Type B pancreatic cell (in vitro differentiated cells): ENCODE results near the gene BABAM1. TPM values are rescaled to one million over a fixed set of nuclear protein-coding genes. Genes with fewer than 3 reads are reported as not detected.

Source experiments
- DNase-seq: peaks from one replicate; pipeline ENCODE4 v3.0.0; 2021; ENCODE audit warnings: mixed read lengths; ENCODE audit not compliant: unreplicated experiment; ENCODE audit errors: extremely low spot score
- H3K27ac Mint-ChIP-seq: 2 replicates; pipeline ENCODE4 v1.8.0; 2021; ENCODE audit warnings: mild to moderate bottlenecking, mixed read lengths
- H3K27me3 Mint-ChIP-seq: 2 replicates; pipeline ENCODE4 v1.8.0; 2021; ENCODE audit warnings: mixed read lengths
- H3K36me3 Mint-ChIP-seq: 2 replicates; pipeline ENCODE4 v1.8.0; 2021; ENCODE audit warnings: mixed read lengths
- H3K4me1 Mint-ChIP-seq: one replicate; pipeline ENCODE4 v1.8.0; 2021; ENCODE audit warnings: mixed read lengths; ENCODE audit not compliant: unreplicated experiment
- H3K4me3 Mint-ChIP-seq: 2 replicates; pipeline ENCODE4 v1.8.0; 2021; ENCODE audit warnings: mild to moderate bottlenecking, mixed read lengths
- H3K9me3 Mint-ChIP-seq: 2 replicates; pipeline ENCODE4 v1.8.0; 2021; ENCODE audit warnings: mixed read lengths
- total RNA-seq: library from RNA; stranded (reverse); gene quantifications from 2 replicates; pipeline ENCODE4 v1.2.1, GENCODE V29; 2021; ENCODE audit warnings: low replicate concordance
- TF ChIP-seq, protein P1 (sequence below): fragments of 200-600 bp; sonication (generic); conservative IDR thresholded peaks from 2 replicates; pipeline ENCODE4 v1.5.0; 2021; ENCODE audit warnings: antibody characterized with exemption, mild to moderate bottlenecking

BABAM1 gene
- total RNA-seq, 1 donor from 2014 or later, result 93.3 TPM

DNA sequence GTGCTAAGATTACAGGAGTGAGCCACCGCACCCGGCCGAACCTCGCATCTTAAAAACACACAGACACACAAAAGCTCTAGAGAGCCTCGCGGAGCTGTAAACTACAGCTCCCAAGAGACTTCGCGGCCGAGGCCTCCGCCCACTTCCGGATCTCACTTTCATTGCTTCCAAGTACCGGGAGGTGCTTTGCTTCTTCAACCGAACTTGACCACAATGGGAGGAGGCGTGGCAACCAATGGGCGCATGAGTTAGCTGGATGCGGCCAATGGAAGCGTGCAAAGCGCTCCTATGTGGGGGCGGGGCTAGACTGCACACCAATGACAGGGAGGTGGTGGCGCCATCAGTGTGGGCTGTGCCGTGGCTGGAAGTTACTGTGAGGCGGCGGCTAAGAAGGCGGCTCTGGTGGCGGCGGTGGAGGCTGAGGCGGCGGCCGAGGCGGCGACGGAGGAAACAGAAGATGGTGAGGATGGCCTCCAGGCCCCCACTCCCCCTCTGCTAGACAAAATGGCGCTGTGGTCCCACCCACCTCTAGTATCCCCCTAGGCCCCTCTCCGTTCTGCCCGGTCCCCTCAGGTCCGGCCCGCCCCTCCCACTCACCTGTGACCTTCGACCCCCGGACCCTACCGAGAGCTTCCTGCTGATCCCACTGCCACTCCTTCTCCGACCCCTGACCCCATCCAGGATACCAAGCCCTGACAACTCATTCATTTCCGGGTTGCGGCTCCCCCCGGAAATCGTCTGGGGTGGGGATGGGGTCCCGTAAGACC lies 42.1 kb downstream of the BABAM1 start, which contains the start of gene DDA1:
Gene DDA1, plus strand, starts transcription at position 366 of the 767 bp plus-strand sequence. Its CDS starts 92 bp downstream, at position 458.
- H3K4me3 Mint-ChIP-seq, result peak within 1 kb of the TSS; percentile 99
- H3K4me1 Mint-ChIP-seq, result peaks cover 28% of the 10 kb centered on the region

DNA sequence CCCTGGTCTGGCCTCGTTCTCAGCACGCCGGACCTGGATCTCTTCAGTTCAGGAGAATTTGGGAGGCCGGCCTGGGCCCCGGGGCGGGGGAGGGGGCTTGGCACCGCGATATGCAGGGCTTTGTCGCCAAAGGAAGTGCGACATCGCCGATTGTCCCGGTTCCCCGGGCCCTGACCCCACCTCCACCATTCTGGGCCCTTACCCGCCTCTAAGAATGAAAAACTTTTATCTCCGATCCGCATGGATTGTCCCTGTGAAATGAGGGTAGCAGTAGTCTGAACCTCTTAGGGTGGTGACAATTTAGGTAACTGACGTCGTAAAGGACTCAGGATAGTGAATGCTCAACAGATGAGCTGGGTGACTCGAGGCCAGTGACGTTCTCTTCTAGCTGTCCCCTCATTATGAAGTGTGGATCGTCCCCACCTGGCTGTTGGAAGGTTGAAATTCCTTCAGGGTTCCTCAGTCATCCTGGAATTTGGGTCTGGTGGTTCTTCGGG lies 42.8 kb downstream of the BABAM1 start:
- DNase-seq, result no peak
- TF ChIP-seq, protein P1, sequence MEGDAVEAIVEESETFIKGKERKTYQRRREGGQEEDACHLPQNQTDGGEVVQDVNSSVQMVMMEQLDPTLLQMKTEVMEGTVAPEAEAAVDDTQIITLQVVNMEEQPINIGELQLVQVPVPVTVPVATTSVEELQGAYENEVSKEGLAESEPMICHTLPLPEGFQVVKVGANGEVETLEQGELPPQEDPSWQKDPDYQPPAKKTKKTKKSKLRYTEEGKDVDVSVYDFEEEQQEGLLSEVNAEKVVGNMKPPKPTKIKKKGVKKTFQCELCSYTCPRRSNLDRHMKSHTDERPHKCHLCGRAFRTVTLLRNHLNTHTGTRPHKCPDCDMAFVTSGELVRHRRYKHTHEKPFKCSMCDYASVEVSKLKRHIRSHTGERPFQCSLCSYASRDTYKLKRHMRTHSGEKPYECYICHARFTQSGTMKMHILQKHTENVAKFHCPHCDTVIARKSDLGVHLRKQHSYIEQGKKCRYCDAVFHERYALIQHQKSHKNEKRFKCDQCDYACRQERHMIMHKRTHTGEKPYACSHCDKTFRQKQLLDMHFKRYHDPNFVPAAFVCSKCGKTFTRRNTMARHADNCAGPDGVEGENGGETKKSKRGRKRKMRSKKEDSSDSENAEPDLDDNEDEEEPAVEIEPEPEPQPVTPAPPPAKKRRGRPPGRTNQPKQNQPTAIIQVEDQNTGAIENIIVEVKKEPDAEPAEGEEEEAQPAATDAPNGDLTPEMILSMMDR, result no peak

More for the DNA sequence above, 42.1 kb downstream of the BABAM1 start, which contains the start of gene DDA1:
- Mint-ChIP-seq H3K9me3 (no peaks in the 10 kb centered on the region), H3K27me3 (no peaks in the 10 kb centered on the region), H3K27ac (peak within 1 kb of the TSS; percentile 96), H3K36me3 (peaks cover 7% of the 10 kb centered on the region)
- TF ChIP-seq, protein P1, result no peak
- peak; percentile 97 for DNase-seq

DNA sequence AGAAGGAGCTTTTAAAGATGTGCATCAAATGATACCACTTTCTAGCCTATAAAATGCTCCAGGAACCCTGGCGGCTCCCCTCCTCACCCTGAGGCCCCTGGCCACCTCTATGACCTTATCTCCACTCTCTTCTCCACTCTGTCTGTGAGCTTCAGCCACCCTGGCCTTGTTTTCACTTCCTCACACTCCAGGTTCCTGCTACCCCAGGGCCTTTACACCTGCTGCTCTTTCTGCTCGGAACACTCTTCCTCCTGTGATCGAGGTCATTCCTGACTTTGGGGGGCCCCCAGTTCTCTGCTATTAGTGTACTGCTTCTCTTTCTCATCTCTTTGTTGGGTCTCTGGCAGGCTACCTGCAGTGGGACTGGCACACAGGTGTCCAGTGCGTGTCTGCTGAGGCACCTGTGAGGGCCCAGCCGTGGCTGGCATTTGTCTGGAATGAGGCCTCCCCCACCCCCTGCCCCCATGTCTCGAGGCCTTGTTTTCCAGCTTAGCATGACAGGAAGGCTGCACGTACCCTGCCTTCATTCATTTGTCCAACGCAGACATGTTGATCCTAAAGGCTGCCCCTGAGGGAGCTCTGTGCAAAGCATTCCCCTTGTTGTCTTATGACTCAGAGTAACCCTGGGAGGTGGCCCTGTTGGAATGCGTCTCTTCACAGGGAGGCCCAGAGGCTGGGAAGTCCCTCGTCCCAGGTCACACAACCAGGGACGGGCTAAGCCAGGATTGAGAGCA lies 44.4 kb downstream of the BABAM1 start:
- H3K36me3 Mint-ChIP-seq, result peaks cover 13% of the 10 kb centered on the region
- no peak for DNase-seq
- TF ChIP-seq, protein P1, result no peak
- H3K4me3 Mint-ChIP-seq, result peak overlapping the region; percentile 85
- H3K27ac Mint-ChIP-seq, result peak overlapping the region; percentile 95
- H3K4me1 Mint-ChIP-seq, result peaks cover 23% of the 10 kb centered on the region
- H3K9me3 Mint-ChIP-seq, result no peaks in the 10 kb centered on the region
- no peaks in the 10 kb centered on the region for H3K27me3 Mint-ChIP-seq

More for the DNA sequence above, 42.8 kb downstream of the BABAM1 start:
- Mint-ChIP-seq H3K9me3 (no peaks in the 10 kb centered on the region), H3K4me1 (peaks cover 24% of the 10 kb centered on the region), H3K27ac (peak overlapping the region; percentile 96), H3K36me3 (peaks cover 7% of the 10 kb centered on the region), H3K27me3 (no peaks in the 10 kb centered on the region), H3K4me3 (peak overlapping the region; percentile 99)

DNA sequence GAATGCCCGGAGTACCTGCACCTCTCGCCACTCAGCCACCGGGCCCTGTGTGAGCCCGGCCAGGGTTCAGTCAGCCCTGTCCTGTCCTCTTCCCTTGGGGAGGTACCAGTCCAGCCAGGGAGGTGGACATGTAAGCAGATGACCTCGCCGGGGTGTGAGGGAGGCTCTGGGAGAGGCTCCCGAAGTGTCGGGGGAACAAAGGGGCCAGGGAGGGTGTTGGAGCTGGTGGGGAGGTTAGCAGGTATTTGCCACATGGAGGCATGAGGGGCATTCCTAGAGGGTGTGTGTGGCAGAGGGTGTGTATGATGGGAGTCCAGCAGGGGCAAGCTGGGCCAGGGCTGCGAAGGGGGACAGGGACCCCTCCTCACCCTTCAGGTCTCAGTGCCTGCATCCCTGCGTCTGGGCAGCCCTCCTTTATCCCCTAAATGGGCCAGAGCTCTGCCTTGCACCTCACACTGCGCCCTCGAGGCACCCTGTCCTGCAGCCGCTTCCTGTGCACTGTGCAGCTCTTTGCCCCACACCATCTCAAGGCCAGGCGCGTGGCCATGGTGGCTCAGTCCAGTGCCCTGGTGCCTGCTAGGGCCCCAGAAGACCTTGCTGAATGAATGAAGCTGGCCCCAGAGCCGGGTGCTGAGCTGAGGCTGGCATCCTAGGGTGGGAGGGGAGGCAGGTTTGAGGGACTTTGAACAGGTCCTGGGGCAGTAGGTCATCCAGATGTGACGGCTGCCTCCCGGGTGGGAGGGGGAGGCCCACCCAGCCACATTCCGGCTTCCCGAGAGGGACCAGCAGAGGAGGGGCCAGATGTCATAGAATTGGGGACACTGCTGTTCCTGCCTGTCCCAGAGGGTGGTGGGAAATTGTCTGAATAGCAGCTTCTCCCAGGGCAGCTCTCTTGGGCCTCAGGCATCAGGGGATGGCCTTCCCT lies 45.2 kb downstream of the BABAM1 start:
- H3K27ac Mint-ChIP-seq, result peak overlapping the region; percentile 95
- DNase-seq, result no peak
- H3K9me3 Mint-ChIP-seq, result no peaks in the 10 kb centered on the region
- peaks cover 13% of the 10 kb centered on the region for H3K36me3 Mint-ChIP-seq
- no peaks in the 10 kb centered on the region for H3K27me3 Mint-ChIP-seq
- TF ChIP-seq, protein P1, result no peak
- peak overlapping the region; percentile 85 for H3K4me3 Mint-ChIP-seq
- peaks cover 23% of the 10 kb centered on the region for H3K4me1 Mint-ChIP-seq
